ENCODE results near the gene NME7.
A peak's percentile ranks its signal among the peaks of the same experiment; 100 is the strongest.
"Not testable (repeated sequence)": the region's sequence is repeated elsewhere in the genome, so short reads cannot be mapped to it uniquely, and the experiment has no call there.

Gene NME7

DNA sequence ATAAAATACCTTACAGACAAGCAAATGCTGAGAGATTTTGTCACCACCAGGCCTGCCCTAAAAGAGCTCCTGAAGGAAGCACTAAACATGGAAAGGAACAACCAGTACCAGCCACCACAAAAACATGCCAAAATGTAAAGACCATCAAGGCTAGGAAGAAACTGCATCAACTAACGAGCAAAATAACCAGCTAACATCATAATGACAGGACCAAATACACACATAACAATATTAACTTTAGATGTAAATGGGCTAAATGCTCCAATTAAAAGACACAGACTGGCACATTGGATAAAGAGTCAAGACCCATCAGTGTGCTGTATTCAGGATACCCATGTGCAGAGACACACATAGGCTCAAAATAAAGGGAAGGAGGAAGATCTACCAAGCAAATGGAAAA is 35.0 kb upstream of the NME7 start:
- H3K27ac ChIP-seq (ENCODE audit: extremely low read depth, low read depth, low read length); H3K4me3 ChIP-seq (ENCODE audit: low read depth, low read length); POLR2A ChIA-PET; H3K4me1 ChIP-seq (ENCODE audit: control insufficient read depth, insufficient read depth, low read length); H3K36me3 ChIP-seq (ENCODE audit: control insufficient read depth in 2 of 2, insufficient read depth in 1 of 2, low read length in 2 of 2); H3K9me3 ChIP-seq (ENCODE audit: control insufficient read depth, insufficient read depth, low read depth, low read length); CTCF ChIA-PET: not testable (repeated sequence)
- peak; percentile 65; the same call in 1 of the 2 replicates for TF ChIP-seq ZNF558 (tag by site-specific recombination; IDR thresholded peaks at IDR 0.05)

DNA sequence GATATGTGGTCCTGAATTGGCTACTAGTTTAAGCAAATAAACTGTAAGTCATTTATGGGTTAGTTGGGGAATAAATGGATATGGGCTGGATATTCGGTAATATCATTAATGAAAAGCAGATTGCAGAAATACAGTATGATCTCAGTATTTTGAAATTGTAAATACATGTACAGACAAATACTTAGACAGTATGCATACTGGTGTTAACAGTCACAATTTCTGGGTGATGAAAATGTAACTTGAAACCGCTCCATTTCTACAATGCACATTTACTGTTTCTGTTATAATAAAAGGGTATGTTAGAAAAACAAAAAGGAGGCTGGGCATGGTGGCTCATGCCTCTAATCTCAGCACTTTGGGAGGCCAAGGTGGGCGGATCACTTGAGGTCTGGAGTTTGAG is 28.4 kb upstream of the NME7 start:
- Histone ChIP-seq H3K9me3 (ENCODE audit: control insufficient read depth, insufficient read depth, low read depth, low read length) (no peaks in the 10 kb centered on the region), H3K27ac (ENCODE audit: extremely low read depth, low read depth, low read length) (no peak overlapping the region), H3K4me3 (ENCODE audit: low read depth, low read length) (no peak overlapping the region), H3K4me1 (ENCODE audit: control insufficient read depth, insufficient read depth, low read length) (no peaks in the 10 kb centered on the region), H3K36me3 (ENCODE audit: control insufficient read depth in 2 of 2, insufficient read depth in 1 of 2, low read length in 2 of 2) (peaks cover 11 to 48% of the 10 kb centered on the region in 2 experiments)
- TF ChIP-seq EGR2 (tag by site-specific recombination; IDR thresholded peaks at IDR 0.05; ENCODE audit: low read depth) = no peak
- ChIA-PET CTCF (interaction anchor here (0.5 kb wide), 1 partner anchor 759 kb away, joined by 3 read pairs; no protein-coding TSS in a partner anchor), POLR2A (no interaction called here)

DNA sequence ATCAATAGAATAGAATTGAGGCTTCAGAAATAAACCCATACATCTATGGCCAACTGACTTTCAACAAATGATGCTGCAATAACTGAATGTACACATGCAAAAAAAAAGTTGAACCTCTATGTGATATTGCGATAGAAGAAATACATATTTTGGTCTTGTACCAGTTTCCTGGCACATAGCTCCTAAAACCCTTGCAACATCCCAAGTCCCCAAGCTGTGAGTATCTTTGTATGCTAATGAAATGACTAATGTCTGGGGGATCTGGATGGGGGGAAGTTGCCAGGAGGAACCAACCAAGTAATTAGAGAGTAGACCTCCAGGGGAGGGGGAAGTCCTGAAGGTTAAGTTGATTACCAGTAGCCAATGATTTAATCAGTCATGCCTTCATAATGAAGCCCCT is 24.8 kb upstream of the NME7 start:
- no peak overlapping the region for H3K4me3 ChIP-seq (ENCODE audit: low read depth, low read length)
- no peaks in the 10 kb centered on the region for H3K4me1 ChIP-seq (ENCODE audit: control insufficient read depth, insufficient read depth, low read length)
- no peak overlapping the region for H3K27ac ChIP-seq (ENCODE audit: extremely low read depth, low read depth, low read length)
- H3K9me3 ChIP-seq (ENCODE audit: control insufficient read depth, insufficient read depth, low read depth, low read length) = no peaks in the 10 kb centered on the region
- peaks cover 15 to 61% of the 10 kb centered on the region in 2 experiments for H3K36me3 ChIP-seq (ENCODE audit: control insufficient read depth in 2 of 2, insufficient read depth in 1 of 2, low read length in 2 of 2)
- ChIA-PET CTCF (no interaction called here), POLR2A (no interaction called here)
- no peak for TF ChIP-seq ZNF830 (tag by site-specific recombination; IDR thresholded peaks at IDR 0.05; ENCODE audit: low read depth)
- no peak for TF ChIP-seq AEBP2 (tag by site-specific recombination; IDR thresholded peaks at IDR 0.05; ENCODE audit: borderline replicate concordance)
- TF ChIP-seq TCF7L2 (IDR thresholded peaks at IDR 0.05; ENCODE audit: borderline replicate concordance, low read depth, low read length) = no peak
- TF ChIP-seq HOXA7 (CRISPR knock-in tag; IDR thresholded peaks at IDR 0.05; ENCODE audit: borderline replicate concordance) = no peak
- TF ChIP-seq ZSCAN30 (tag by site-specific recombination; IDR thresholded peaks at IDR 0.05) = no peak
- TF ChIP-seq ZNF174 (tag by site-specific recombination; IDR thresholded peaks at IDR 0.05) = no peak
- TF ChIP-seq ZFHX2 (tag by site-specific recombination; conservative IDR thresholded peaks at IDR 0.05) = no peak
- TF ChIP-seq ZNF423 (tag by site-specific recombination; IDR thresholded peaks at IDR 0.05) = no peak
- TF ChIP-seq ZSCAN16 (tag by site-specific recombination; IDR thresholded peaks at IDR 0.05) = no peak
- TF ChIP-seq ATF2 (tag by site-specific recombination; IDR thresholded peaks at IDR 0.05; ENCODE audit: low read depth) = no peak
- TF ChIP-seq, protein P1, sequence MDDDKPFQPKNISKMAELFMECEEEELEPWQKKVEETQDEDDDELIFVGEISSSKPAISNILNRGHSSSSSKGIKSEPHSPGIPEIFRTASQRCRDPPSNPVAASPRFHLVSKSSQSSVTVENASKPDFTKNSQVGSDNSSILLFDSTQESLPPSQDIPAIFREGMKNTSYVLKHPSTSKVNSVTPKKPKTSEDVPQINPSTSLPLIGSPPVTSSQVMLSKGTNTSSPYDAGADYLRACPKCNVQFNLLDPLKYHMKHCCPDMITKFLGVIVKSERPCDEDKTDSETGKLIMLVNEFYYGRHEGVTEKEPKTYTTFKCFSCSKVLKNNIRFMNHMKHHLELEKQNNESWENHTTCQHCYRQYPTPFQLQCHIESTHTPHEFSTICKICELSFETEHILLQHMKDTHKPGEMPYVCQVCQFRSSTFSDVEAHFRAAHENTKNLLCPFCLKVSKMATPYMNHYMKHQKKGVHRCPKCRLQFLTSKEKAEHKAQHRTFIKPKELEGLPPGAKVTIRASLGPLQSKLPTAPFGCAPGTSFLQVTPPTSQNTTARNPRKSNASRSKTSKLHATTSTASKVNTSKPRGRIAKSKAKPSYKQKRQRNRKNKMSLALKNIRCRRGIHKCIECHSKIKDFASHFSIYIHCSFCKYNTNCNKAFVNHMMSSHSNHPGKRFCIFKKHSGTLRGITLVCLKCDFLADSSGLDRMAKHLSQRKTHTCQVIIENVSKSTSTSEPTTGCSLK (tag by site-specific recombination; IDR thresholded peaks at IDR 0.05) = no peak
- no peak for TF ChIP-seq ZNF707 (tag by site-specific recombination; IDR thresholded peaks at IDR 0.05)
- no peak for TF ChIP-seq ZNF629 (tag by site-specific recombination; IDR thresholded peaks at IDR 0.05)
- no peak for TF ChIP-seq ZNF239 (tag by site-specific recombination; IDR thresholded peaks at IDR 0.05)
- TF ChIP-seq, protein P2, sequence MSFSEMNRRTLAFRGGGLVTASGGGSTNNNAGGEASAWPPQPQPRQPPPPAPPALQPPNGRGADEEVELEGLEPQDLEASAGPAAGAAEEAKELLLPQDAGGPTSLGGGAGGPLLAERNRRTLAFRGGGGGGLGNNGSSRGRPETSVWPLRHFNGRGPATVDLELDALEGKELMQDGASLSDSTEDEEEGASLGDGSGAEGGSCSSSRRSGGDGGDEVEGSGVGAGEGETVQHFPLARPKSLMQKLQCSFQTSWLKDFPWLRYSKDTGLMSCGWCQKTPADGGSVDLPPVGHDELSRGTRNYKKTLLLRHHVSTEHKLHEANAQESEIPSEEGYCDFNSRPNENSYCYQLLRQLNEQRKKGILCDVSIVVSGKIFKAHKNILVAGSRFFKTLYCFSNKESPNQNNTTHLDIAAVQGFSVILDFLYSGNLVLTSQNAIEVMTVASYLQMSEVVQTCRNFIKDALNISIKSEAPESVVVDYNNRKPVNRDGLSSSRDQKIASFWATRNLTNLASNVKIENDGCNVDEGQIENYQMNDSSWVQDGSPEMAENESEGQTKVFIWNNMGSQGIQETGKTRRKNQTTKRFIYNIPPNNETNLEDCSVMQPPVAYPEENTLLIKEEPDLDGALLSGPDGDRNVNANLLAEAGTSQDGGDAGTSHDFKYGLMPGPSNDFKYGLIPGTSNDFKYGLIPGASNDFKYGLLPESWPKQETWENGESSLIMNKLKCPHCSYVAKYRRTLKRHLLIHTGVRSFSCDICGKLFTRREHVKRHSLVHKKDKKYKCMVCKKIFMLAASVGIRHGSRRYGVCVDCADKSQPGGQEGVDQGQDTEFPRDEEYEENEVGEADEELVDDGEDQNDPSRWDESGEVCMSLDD (tag by site-specific recombination; IDR thresholded peaks at IDR 0.05) = no peak
- TF ChIP-seq ZNF366 (tag by site-specific recombination; conservative IDR thresholded peaks at IDR 0.05) = no peak
- no peak for TF ChIP-seq PRDM10 (tag by site-specific recombination; IDR thresholded peaks at IDR 0.05)

All from HEK293 (cell line).